BJ (cell line): Measurements from ENCODE around the gene FOCAD. TPM values are rescaled to one million over a fixed set of nuclear protein-coding genes. Genes with fewer than 3 reads are reported as not detected.

Experiments used
- CTCF ChIA-PET: fragments of 350-600 bp; formaldehyde crosslinking; extraction: SDS; loops from one replicate; lab custom pipeline; 2021; ENCODE audit warnings: antibody characterized with exemption, inconsistent platforms; lab: Yijun Ruan, JAX
- POLR2A ChIA-PET: fragments of 300-600 bp; sonication (Branson Sonifier 250); formaldehyde crosslinking; extraction: SDS; loops from one replicate; lab custom pipeline; 2021; ENCODE audit warnings: antibody characterized with exemption; lab: Charles Lee
- DNase-seq: peaks from one replicate; pipeline ENCODE4 v3.0.0-alpha.2; 2011; ENCODE audit warnings: low read depth
- H3K27me3 ChIP-seq: 2 replicates; pipeline ENCODE4 v1.6.0; 2011; ENCODE audit warnings: low read length; ENCODE audit not compliant: control insufficient read depth, insufficient read depth
- H3K36me3 ChIP-seq: 2 replicates; pipeline ENCODE4 v1.5.1; 2011; ENCODE audit warnings: low read length; ENCODE audit not compliant: control insufficient read depth, insufficient read depth
- H3K4me3 ChIP-seq: 2 replicates; pipeline ENCODE4 v1.5.1; 2011; ENCODE audit warnings: low read depth, mild to moderate bottlenecking, control low read depth, low read length
- CTCF ChIP-seq: IDR thresholded peaks from 2 replicates; pipeline ENCODE4 v1.5.1; 2011; ENCODE audit warnings: low read depth, mild to moderate bottlenecking, control low read depth, inconsistent platforms, low read length, moderate library complexity; ENCODE audit not compliant: insufficient read depth
- polyA plus RNA-seq: library from polyadenylated mRNA; depleted of rRNA; stranded (reverse); fragments of >200 nt; gene quantifications from 2 replicates; pipeline ENCODE4 v1.2.3, GENCODE V29; 2011

Gene FOCAD
- polyA plus RNA-seq, 1 experiment = 32.9 TPM

DNA sequence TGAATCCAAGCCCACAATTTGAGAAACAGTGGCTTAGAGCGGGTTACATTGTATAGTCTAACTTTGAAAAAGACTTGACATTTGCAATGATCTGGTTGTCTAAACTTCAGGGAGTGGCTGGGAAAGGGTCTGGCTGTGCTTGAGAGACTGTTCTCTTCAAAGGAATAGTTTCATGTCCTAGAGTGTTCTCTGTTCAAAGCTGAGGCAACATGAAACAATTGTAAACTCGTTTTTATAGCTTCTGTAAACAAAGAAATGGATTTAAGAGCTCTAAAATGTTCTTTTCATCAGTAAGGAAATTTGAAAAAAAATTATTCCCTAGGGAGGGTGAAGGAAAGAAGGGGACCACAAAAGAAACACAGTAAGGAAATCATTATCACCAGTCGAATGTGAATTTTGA lies 41.6 kb downstream of the FOCAD start:
- no peak for DNase-seq
- H3K36me3 ChIP-seq = no peaks in the 10 kb centered on the region
- CTCF ChIA-PET = no interaction called here
- no peaks in the 10 kb centered on the region for H3K27me3 ChIP-seq
- POLR2A ChIA-PET = no interaction called here
- TF ChIP-seq CTCF = no peak
- H3K4me3 ChIP-seq = no peak overlapping the region

- CTCF ChIA-PET = no interaction called here
- no peaks in the 10 kb centered on the region for H3K36me3 ChIP-seq
- TF ChIP-seq CTCF = no peak
- POLR2A ChIA-PET = no interaction called here
- no peaks in the 10 kb centered on the region for H3K27me3 ChIP-seq
- no peak for DNase-seq
- H3K4me3 ChIP-seq = no peak overlapping the region
Measured at GRCh38 chr9:20726144-20726543, 42.1 kb downstream of the FOCAD start.

DNA sequence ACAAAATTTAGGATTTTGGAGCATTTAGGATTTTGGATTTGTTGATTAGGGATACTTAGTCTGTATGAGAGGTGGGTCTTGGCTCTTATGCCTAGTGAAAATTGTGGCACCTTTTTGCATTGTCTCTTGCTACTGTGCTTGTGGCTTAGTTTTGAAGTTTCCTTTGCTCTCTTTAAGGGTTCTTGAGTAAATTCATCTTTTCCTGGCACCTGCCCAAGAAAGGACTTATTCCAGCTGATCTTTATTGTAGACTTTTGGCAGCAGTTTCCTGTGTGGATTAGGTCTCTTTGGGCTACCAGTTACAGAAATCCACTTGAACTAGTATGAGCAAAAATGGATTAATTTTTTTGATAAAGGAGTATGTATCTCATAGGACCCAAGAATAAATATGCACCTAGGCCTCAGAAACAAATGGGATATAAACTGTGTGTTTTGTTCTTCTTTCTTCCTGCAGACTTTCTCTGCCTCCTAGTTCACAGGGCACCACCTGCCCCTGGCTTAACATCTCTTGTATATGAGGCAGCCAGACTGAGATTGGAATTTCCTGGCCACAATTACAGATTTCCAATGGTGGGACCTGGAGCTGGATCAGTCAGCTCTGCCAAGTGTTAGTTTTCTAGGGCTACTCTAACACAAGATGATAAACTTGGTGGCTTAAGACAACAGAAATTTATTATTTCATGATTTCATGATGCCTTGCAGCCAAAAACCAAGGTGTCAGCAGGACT lies 44.6 kb downstream of the FOCAD start:
- no peak for DNase-seq
- CTCF ChIA-PET = interaction anchor here (0.7 kb wide), 1 partner anchor 9 kb away, joined by 3 read pairs; no protein-coding TSS in a partner anchor
- H3K4me3 ChIP-seq = no peak overlapping the region
- H3K36me3 ChIP-seq = no peaks in the 10 kb centered on the region
- TF ChIP-seq CTCF = no peak
- POLR2A ChIA-PET = no interaction called here
- no peaks in the 10 kb centered on the region for H3K27me3 ChIP-seq

GRCh38 chr9:20729523-20729922 lies 45.5 kb downstream of the FOCAD start:
- Histone ChIP-seq H3K27me3 (no peaks in the 10 kb centered on the region), H3K36me3 (no peaks in the 10 kb centered on the region), H3K4me3 (no peak overlapping the region)
- DNase-seq = no peak
- ChIA-PET POLR2A (interaction anchor here (0.6 kb wide), 1 partner anchor 1374 kb away, joined by 3 read pairs; no protein-coding TSS in a partner anchor), CTCF (no interaction called here)
- no peak for TF ChIP-seq CTCF

- DNase-seq = no peak
- Histone ChIP-seq H3K36me3 (no peaks in the 10 kb centered on the region), H3K4me3 (no peak overlapping the region), H3K27me3 (no peaks in the 10 kb centered on the region)
- TF ChIP-seq CTCF = no peak
- ChIA-PET POLR2A (no interaction called here), CTCF (no interaction called here)
Measured at GRCh38 chr9:20732118-20732517, 48.1 kb downstream of the FOCAD start.
